Measurements from ENCODE around the gene NWD2. TPM values are rescaled to one million over a fixed set of nuclear protein-coding genes. Genes with fewer than 3 reads are reported as not detected.

Gene NWD2
- polyA plus RNA-seq, 1 donor from 2014 or later: 0.06 TPM

GRCh38 chr4:37232315-37232714, 12.2 kb upstream of the NWD2 start:
- no peaks in the 10 kb centered on the region for H3K27me3 ChIP-seq (ENCODE audit: insufficient read depth, low read depth, low read length)

GRCh38 chr4:37236165-37236564, 8.4 kb upstream of the NWD2 start:
- Histone ChIP-seq H2AFZ (ENCODE audit: low read depth, low read length) (no peak overlapping the region), H3F3A (ENCODE audit: insufficient read depth, low read length, poor library complexity, severe bottlenecking) (no peaks in the 10 kb centered on the region), H4K20me1 (ENCODE audit: insufficient read depth) (no peaks in the 10 kb centered on the region), H3K4me2 (ENCODE audit: low read length) (no peak overlapping the region), H3K27me3 (ENCODE audit: insufficient read depth, low read depth, low read length) (peaks cover 2% of the 10 kb centered on the region), H3K9me2 (ENCODE audit: insufficient read depth, low read length) (no peaks in the 10 kb centered on the region), H3K27ac (ENCODE audit: low read length) (no peak overlapping the region), H3K9me3 (ENCODE audit: low read length) (no peaks in the 10 kb centered on the region), H3K9ac (ENCODE audit: low read length) (no peak overlapping the region), H3K36me3 (ENCODE audit: insufficient read depth, low read length) (no peaks in the 10 kb centered on the region), H3K4me3 (ENCODE audit: low read length) (no peak overlapping the region), H3K79me2 (replicated peaks; ENCODE audit: insufficient read depth, low read length) (no peaks in the 10 kb centered on the region)
- TF ChIP-seq SMC3 (conservative IDR thresholded peaks at IDR 0.05; ENCODE audit: poor library complexity): no peak
- TF ChIP-seq EP300 (conservative IDR thresholded peaks at IDR 0.05; ENCODE audit: poor library complexity, severe bottlenecking): no peak
- TF ChIP-seq TAF1 (IDR thresholded peaks at IDR 0.05; ENCODE audit: low read depth): no peak
- TF ChIP-seq POLR2AphosphoS5 (IDR thresholded peaks at IDR 0.05): no peak

More at GRCh38 chr4:37232315-37232714, 12.2 kb upstream of the NWD2 start:
- no peaks in the 10 kb centered on the region for H3K9me2 ChIP-seq (ENCODE audit: insufficient read depth, low read length)
- no peaks in the 10 kb centered on the region for H3K36me3 ChIP-seq (ENCODE audit: insufficient read depth, low read length)
- TF ChIP-seq MXI1 (conservative IDR thresholded peaks at IDR 0.05; ENCODE audit: poor library complexity, severe bottlenecking): no peak
- TF ChIP-seq RAD21 (conservative IDR thresholded peaks at IDR 0.05): no peak
- no peaks in the 10 kb centered on the region for H4K20me1 ChIP-seq (ENCODE audit: insufficient read depth)
- no peaks in the 10 kb centered on the region for H3K9me3 ChIP-seq (ENCODE audit: low read length)
- H3K9ac ChIP-seq (ENCODE audit: low read length): no peak overlapping the region
- no peaks in the 10 kb centered on the region for H3K79me2 ChIP-seq (replicated peaks; ENCODE audit: insufficient read depth, low read length)
- H3F3A ChIP-seq (ENCODE audit: insufficient read depth, low read length, poor library complexity, severe bottlenecking): no peaks in the 10 kb centered on the region
- H3K4me3 ChIP-seq (ENCODE audit: low read length): no peak overlapping the region
- H3K4me2 ChIP-seq (ENCODE audit: low read length): no peak overlapping the region
- H2AFZ ChIP-seq (ENCODE audit: low read depth, low read length): no peak overlapping the region
- H3K27ac ChIP-seq (ENCODE audit: low read length): no peak overlapping the region

- H4K20me1 ChIP-seq (ENCODE audit: insufficient read depth): no peaks in the 10 kb centered on the region
- no peak overlapping the region for H3K27ac ChIP-seq (ENCODE audit: low read length)
- H3K4me3 ChIP-seq (ENCODE audit: low read length): no peak overlapping the region
- H3K36me3 ChIP-seq (ENCODE audit: insufficient read depth, low read length): no peaks in the 10 kb centered on the region
- no peaks in the 10 kb centered on the region for H3F3A ChIP-seq (ENCODE audit: insufficient read depth, low read length, poor library complexity, severe bottlenecking)
- TF ChIP-seq TAF1 (IDR thresholded peaks at IDR 0.05; ENCODE audit: low read depth) (no peak), REST (IDR thresholded peaks at IDR 0.05; ENCODE audit: borderline replicate concordance) (no peak), MXI1 (conservative IDR thresholded peaks at IDR 0.05; ENCODE audit: poor library complexity, severe bottlenecking) (no peak), EZH2 (IDR thresholded peaks at IDR 0.05; ENCODE audit: borderline replicate concordance, insufficient read depth, low read length, poor library complexity, severe bottlenecking) (no peak), POLR2AphosphoS5 (IDR thresholded peaks at IDR 0.05) (no peak), RAD21 (conservative IDR thresholded peaks at IDR 0.05) (no peak), EP300 (conservative IDR thresholded peaks at IDR 0.05; ENCODE audit: poor library complexity, severe bottlenecking) (no peak)
- H2AFZ ChIP-seq (ENCODE audit: low read depth, low read length): no peak overlapping the region
- H3K9ac ChIP-seq (ENCODE audit: low read length): no peak overlapping the region
- no peaks in the 10 kb centered on the region for H3K79me2 ChIP-seq (replicated peaks; ENCODE audit: insufficient read depth, low read length)
- no peaks in the 10 kb centered on the region for H3K9me3 ChIP-seq (ENCODE audit: low read length)
- H3K9me2 ChIP-seq (ENCODE audit: insufficient read depth, low read length): no peaks in the 10 kb centered on the region
- H3K27me3 ChIP-seq (ENCODE audit: insufficient read depth, low read depth, low read length): peaks cover 55% of the 10 kb centered on the region
- H3K4me2 ChIP-seq (ENCODE audit: low read length): no peak overlapping the region
Measured at GRCh38 chr4:37241647-37242046, 2.9 kb upstream of the NWD2 start.
